ENCODE results near the gene ATG9A. TPM values are rescaled to one million over a fixed set of nuclear protein-coding genes. Genes with fewer than 3 reads are reported as not detected.

The ATG9A gene, protein sequence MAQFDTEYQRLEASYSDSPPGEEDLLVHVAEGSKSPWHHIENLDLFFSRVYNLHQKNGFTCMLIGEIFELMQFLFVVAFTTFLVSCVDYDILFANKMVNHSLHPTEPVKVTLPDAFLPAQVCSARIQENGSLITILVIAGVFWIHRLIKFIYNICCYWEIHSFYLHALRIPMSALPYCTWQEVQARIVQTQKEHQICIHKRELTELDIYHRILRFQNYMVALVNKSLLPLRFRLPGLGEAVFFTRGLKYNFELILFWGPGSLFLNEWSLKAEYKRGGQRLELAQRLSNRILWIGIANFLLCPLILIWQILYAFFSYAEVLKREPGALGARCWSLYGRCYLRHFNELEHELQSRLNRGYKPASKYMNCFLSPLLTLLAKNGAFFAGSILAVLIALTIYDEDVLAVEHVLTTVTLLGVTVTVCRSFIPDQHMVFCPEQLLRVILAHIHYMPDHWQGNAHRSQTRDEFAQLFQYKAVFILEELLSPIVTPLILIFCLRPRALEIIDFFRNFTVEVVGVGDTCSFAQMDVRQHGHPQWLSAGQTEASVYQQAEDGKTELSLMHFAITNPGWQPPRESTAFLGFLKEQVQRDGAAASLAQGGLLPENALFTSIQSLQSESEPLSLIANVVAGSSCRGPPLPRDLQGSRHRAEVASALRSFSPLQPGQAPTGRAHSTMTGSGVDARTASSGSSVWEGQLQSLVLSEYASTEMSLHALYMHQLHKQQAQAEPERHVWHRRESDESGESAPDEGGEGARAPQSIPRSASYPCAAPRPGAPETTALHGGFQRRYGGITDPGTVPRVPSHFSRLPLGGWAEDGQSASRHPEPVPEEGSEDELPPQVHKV
- total RNA-seq, result 62.2 and 65.5 TPM in 2 replicates
- polyA plus RNA-seq, result 95.0 and 110 TPM in 2 replicates
- polyA plus RNA-seq (2011; cell fraction: cytosol; rRNA removed), result 63.1 and 63.6 TPM in 2 replicates
- 73.2 and 82.3 TPM in 2 replicates for polyA plus RNA-seq (2011; cell fraction: nucleus; rRNA removed)
- 66.6 and 67.7 TPM in 2 replicates for polyA plus RNA-seq (2012)
- polyA minus RNA-seq, result 160 and 181 TPM in 2 replicates
- 44.4 TPM for polyA minus RNA-seq (2011; cell fraction: cytosol; rRNA and poly(A)+ RNA removed)
- 44.0 and 56.0 TPM in 2 replicates for polyA minus RNA-seq (2011; cell fraction: nucleus; rRNA and poly(A)+ RNA removed)
- Bru-seq, nascent RNA, result percentile 59 among the genes with signal in this experiment
- percentile 88 among the genes with signal in this experiment for BruChase-seq, experiment 1, labeled RNA remaining after a 6-hour chase
- BruChase-seq, experiment 2, labeled RNA remaining after a 2-hour chase, result percentile 68 among the genes with signal in this experiment
- long read RNA-seq, full-length matches to known transcripts, result 100 of 183 reads
- long read RNA-seq, partial matches to known transcripts, result 19 of 183 reads
- long read RNA-seq, other reads (novel, unspliced or antisense), result 64 of 183 reads

GRCh38 chr2:219229305-219230058 is at the start of gene ATG9A, which contains the start of gene ANKZF1:
Gene ATG9A, minus strand, starts transcription at chr2:219229636. Its CDS starts 1,612 bp downstream, at chr2:219228024.
Gene ANKZF1, plus strand, starts transcription at chr2:219229806. Its CDS starts 452 bp downstream, at chr2:219230258.
- TF ChIP-seq GATA2 (IDR thresholded peaks at IDR 0.05; ENCODE audit: insufficient read depth, insufficient read length, low read depth, low read length) (no peak), POLR2AphosphoS5 (IDR thresholded peaks at IDR 0.05; ENCODE audit: insufficient read depth, low read depth, low read length) (peak; percentile 48), EZH2 (IDR thresholded peaks at IDR 0.05; ENCODE audit: borderline replicate concordance, low read depth, low read length, severe bottlenecking) (no peak), POLR2A (IDR thresholded peaks at IDR 0.05; ENCODE audit: low read depth, low read length) (peak; percentile 85), MYC (IDR thresholded peaks at IDR 0.05; ENCODE audit: low read depth, low read length) (no peak)
- ChIA-PET POLR2A (interaction anchor here (0.9 to 1.9 kb wide), 5 partner anchors 10 to 53 kb away, joined by 4 to 7 read pairs (median 5); partner anchors contain the start of genes CNPPD1, GLB1L and STK16), CTCF (interaction anchor here (0.6 to 1.9 kb wide), 12 partner anchors 10 to 217 kb away, joined by 3 to 19 read pairs (median 5); partner anchors contain the start of genes ABCB6, DNAJB2, GLB1L and SLC23A3)
- peaks cover 3 to 24% of the 10 kb centered on the region in 2 experiments for H3K36me3 ChIP-seq (ENCODE audit: control insufficient read depth in 2 of 2, extremely low read depth in 1 of 2, insufficient read depth in 2 of 2, low read length in 2 of 2)
- H3K4me2 ChIP-seq (ENCODE audit: insufficient read depth, low read length), result peak within 1 kb of the TSS; percentile 99
- H3K79me2 ChIP-seq (ENCODE audit: control insufficient read depth, insufficient read depth, low read length), result peaks cover 20% of the 10 kb centered on the region
- no peaks in the 10 kb centered on the region for H3K27me3 ChIP-seq (ENCODE audit: control insufficient read depth in 2 of 2, insufficient read depth in 2 of 2, low read length in 2 of 2)
- no peaks in the 10 kb centered on the region for H4K20me1 ChIP-seq (replicated peaks; ENCODE audit: control insufficient read depth, extremely low read depth, insufficient read depth, low read length)
- DNase-seq (ENCODE audit: low read depth, low spot score) (peak; percentile 100), FAIRE-seq (peak; percentile 99)
- dilution Hi-C loops (cut with MboI; ENCODE audit: extremely low pct_ligation_motif_present, low sequenced_read_pairs), result no loop called here
- peak within 1 kb of the TSS; percentile 93 for H3K9ac ChIP-seq (replicated peaks; ENCODE audit: extremely low read depth, insufficient read depth, low read length)
- H3K27ac ChIP-seq (ENCODE audit: insufficient read depth, low read depth, low read length), result peak within 1 kb of the TSS; percentile 76
- H3K9me3 ChIP-seq (replicated peaks; ENCODE audit: control insufficient read depth, insufficient read depth, low read length), result no peaks in the 10 kb centered on the region
- peak within 1 kb of the TSS; percentile 70 to 76 (median 70) for H3K4me3 ChIP-seq (replicated peaks in 1 of 3; ENCODE audit: insufficient read depth in 1 of 3, low read depth in 1 of 3, low read length in 3 of 3)
- intact Hi-C loops (cut with micrococcal nuclease), result loop anchor here (1.0 kb wide), 8 partner anchors 11 to 69 kb away; partner anchors contain the start of genes ABCB6, GLB1L, NHEJ1 and STK16
- H3K9me1 ChIP-seq (replicated peaks; ENCODE audit: control insufficient read depth, extremely low read depth, insufficient read depth, low read length), result no peaks in the 10 kb centered on the region
- peaks cover 15% of the 10 kb centered on the region for H3K4me1 ChIP-seq (ENCODE audit: control insufficient read depth, extremely low read depth, insufficient read depth, low read length)
- peak within 1 kb of the TSS; percentile 78 for H2AFZ ChIP-seq (ENCODE audit: low read depth, low read length)
- BruUV-seq (replicated peaks), result no TSS peak

All from endothelial cell of umbilical vein (primary cell).